K562 treated with DMSO at 1 percent for 24 hours (cell line): ENCODE results near the gene KRT33B. TPM values are rescaled to one million over a fixed set of nuclear protein-coding genes. Genes with fewer than 3 reads are reported as not detected.

Experiments
- total RNA-seq: library from RNA; unstranded; fragments of 300-600 nt; gene quantifications from 2 replicates; pipeline ENCODE4 v1.2.3, GENCODE V29; 2022; ENCODE audit warnings: low read depth; ENCODE audit not compliant: insufficient read depth

KRT33B gene
- total RNA-seq = not detected in 2 replicates

DNA sequence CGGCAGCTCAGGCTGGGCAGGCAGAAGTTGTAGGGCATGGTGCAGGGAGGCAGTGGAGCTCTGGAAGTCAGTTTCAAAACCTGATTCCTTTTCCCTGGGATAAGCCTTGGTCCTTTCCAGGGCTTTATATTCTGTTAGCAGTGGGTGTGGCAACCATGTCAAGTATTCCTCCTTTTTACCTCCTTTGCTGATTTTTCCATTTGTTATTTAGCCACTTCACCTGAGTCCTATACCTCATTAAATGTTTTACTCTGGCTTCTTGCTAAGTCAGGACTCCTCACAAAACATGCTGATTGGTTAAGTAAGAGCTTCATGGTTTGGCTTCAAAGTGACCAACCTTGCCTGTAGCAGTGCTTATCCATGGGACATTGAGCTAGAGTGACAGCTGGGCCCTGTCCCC is at the start of gene KRT33B:
Gene KRT33B (minus strand): TSS at position 101 of the 400 bp plus-strand sequence. CDS start 63 bp downstream, at position 38.

DNA sequence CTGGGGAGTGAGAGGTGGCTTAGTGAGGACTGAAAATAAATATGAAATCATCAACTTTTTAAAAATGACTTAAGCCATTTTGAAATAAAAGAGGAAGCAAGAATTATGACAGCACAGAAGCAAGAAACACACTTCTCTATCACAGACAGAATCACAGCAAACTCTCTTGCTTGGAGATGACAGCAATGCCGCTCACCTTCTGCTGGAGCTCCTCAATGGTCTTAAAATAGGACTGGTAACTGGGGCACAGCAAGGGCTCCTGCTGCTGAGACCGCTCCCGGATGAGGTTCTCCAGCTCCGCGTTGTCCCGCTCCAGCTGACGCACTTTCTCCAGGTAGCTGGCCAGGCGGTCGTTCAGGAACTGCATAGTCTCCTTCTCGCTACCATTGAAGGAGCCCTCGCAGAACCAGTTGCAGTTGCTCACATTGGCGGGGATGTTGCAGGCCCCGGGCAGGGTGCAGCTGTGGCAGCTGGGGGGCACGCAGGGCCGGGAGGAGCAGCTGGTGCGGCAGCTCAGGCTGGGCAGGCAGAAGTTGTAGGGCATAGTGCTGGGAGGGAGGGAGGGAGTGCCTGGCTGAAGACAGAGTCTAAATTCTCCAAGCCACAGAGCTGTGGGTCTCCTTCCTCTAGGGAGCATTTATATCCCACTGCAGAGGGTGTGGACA is 27.5 kb upstream of the KRT33B start, which contains the start of gene KRT31:
Gene KRT31 (minus strand): TSS at position 613 of the 665 bp plus-strand sequence. CDS start 69 bp downstream, at position 544.

GRCh38 chr17:41381943-41382342 is 12.3 kb upstream of the KRT33B start, which contains the start of gene KRT34:
TSS of gene KRT34 (minus strand) at chr17:41382306. CDS start at chr17:41382246, 60 bp downstream.

GRCh38 chr17:41350381-41350878 is 19.2 kb downstream of the KRT33B start, which contains the start of gene KRT33A:
TSS of gene KRT33A (minus strand) at chr17:41350828. CDS start at chr17:41350767, 61 bp downstream.

GRCh38 chr17:41315204-41315794 is 54.3 kb downstream of the KRT33B start, which contains the start of gene KRTAP17-1:
TSS of gene KRTAP17-1 (minus strand) at chr17:41315710. CDS start at chr17:41315650, 60 bp downstream.

Other genes with a start within 250 kb of the KRT33B start
- not detected in 2 replicates for gene KRTAP4-12, start 245.6 kb downstream of the KRT33B start, total RNA-seq
- not detected in 2 replicates for gene KRTAP4-6, start 229.3 kb downstream of the KRT33B start, total RNA-seq
- not detected in 2 replicates for gene KRTAP4-5, start 220.0 kb downstream of the KRT33B start, total RNA-seq
- gene KRTAP4-4, start 209.1 kb downstream of the KRT33B start, total RNA-seq = not detected in 2 replicates
- not detected in 2 replicates for gene KRTAP4-3, start 201.6 kb downstream of the KRT33B start, total RNA-seq
- gene KRTAP4-2, start 191.6 kb downstream of the KRT33B start, total RNA-seq = not detected in 2 replicates
- gene KRTAP4-1, start 184.9 kb downstream of the KRT33B start, total RNA-seq = not detected in 2 replicates
- not detected in 2 replicates for gene KRTAP9-1, start 179.9 kb downstream of the KRT33B start, total RNA-seq
- not detected in 2 replicates for gene KRTAP9-2, start 143.2 kb downstream of the KRT33B start, total RNA-seq
- gene KRTAP9-3, start 137.4 kb downstream of the KRT33B start, total RNA-seq = not detected in 2 replicates
- not detected in 2 replicates for gene KRTAP9-8, start 131.8 kb downstream of the KRT33B start, total RNA-seq
- not detected in 2 replicates for gene KRTAP9-4, start 120.1 kb downstream of the KRT33B start, total RNA-seq
- not detected in 2 replicates for gene KRTAP9-9, start 114.4 kb downstream of the KRT33B start, total RNA-seq
- not detected in 2 replicates for gene KRTAP9-6, start 104.4 kb downstream of the KRT33B start, total RNA-seq
- not detected in 2 replicates for gene KRTAP9-7, start 94.1 kb downstream of the KRT33B start, total RNA-seq
- gene KRTAP29-1, start 67.0 kb downstream of the KRT33B start, total RNA-seq = not detected in 2 replicates
- not detected in 2 replicates for gene KRTAP16-1, start 60.5 kb downstream of the KRT33B start, total RNA-seq
- gene KRTAP17-1, start 54.1 kb downstream of the KRT33B start, total RNA-seq = not detected in 2 replicates
- gene KRT33A, start 19.0 kb downstream of the KRT33B start, total RNA-seq = not detected in 2 replicates
- gene KRT34, start 12.5 kb upstream of the KRT33B start, total RNA-seq = not detected in 2 replicates
- not detected in 2 replicates for gene KRT31, start 27.8 kb upstream of the KRT33B start, total RNA-seq
- gene KRT37, start 54.8 kb upstream of the KRT33B start, total RNA-seq = not detected in 2 replicates
- gene KRT38, start 71.2 kb upstream of the KRT33B start, total RNA-seq = not detected in 2 replicates
- not detected in 2 replicates for gene KRT32, start 97.6 kb upstream of the KRT33B start, total RNA-seq
- gene KRT35, start 111.3 kb upstream of the KRT33B start, total RNA-seq = not detected in 2 replicates
- gene KRT36, start 120.1 kb upstream of the KRT33B start, total RNA-seq = not detected in 2 replicates
- not detected in 2 replicates for gene KRT13, start 135.8 kb upstream of the KRT33B start, total RNA-seq
- 0.42 and 0.88 TPM in 2 replicates for gene KRT15, start 149.1 kb upstream of the KRT33B start, total RNA-seq
- gene KRT19, start 158.5 kb upstream of the KRT33B start, total RNA-seq = 202 and 214 TPM in 2 replicates
- not detected in 2 replicates for gene KRT9, start 202.2 kb upstream of the KRT33B start, total RNA-seq
- not detected in 2 replicates for gene KRT14, start 217.1 kb upstream of the KRT33B start, total RNA-seq
- gene KRT16, start 243.0 kb upstream of the KRT33B start, total RNA-seq = not detected in 2 replicates